Retinal pigment epithelial cell (primary cell): Measurements from ENCODE around the gene HS6ST3.

Experiments
- DNase-seq: peaks from one replicate; pipeline ENCODE4 v3.0.0-alpha.2; 2010; ENCODE audit warnings: low read depth
- H3K4me3 ChIP-seq: 2 replicates; pipeline ENCODE4 v1.5.1; 2011; ENCODE audit warnings: mild to moderate bottlenecking, low read length, control low read depth, moderate library complexity
- CTCF ChIP-seq: conservative IDR thresholded peaks from 2 replicates; pipeline ENCODE4 v1.5.1; 2011; ENCODE audit warnings: low read depth, low read length, control low read depth, inconsistent platforms

The HS6ST3 gene

GRCh38 chr13:96615252-96615651 is 525.3 kb downstream of the HS6ST3 start:
- no peak overlapping the region for H3K4me3 ChIP-seq
- TF ChIP-seq CTCF: no peak
- no peak for DNase-seq

- no peak overlapping the region for H3K4me3 ChIP-seq
- no peak for DNase-seq
Observed at GRCh38 chr13:96617528-96617927, 527.6 kb downstream of the HS6ST3 start.

GRCh38 chr13:96621634-96622183 is 531.8 kb downstream of the HS6ST3 start:
- DNase-seq: no peak
- no peak overlapping the region for H3K4me3 ChIP-seq
- TF ChIP-seq CTCF: no peak

More at GRCh38 chr13:96617528-96617927, 527.6 kb downstream of the HS6ST3 start:
- TF ChIP-seq CTCF: no peak

- no peak for TF ChIP-seq CTCF
- DNase-seq: no peak
- H3K4me3 ChIP-seq: no peak overlapping the region
Observed at GRCh38 chr13:96629331-96629730, 539.4 kb downstream of the HS6ST3 start.

GRCh38 chr13:96632536-96633320 is 542.8 kb downstream of the HS6ST3 start:
- no peak for DNase-seq
- TF ChIP-seq CTCF: no peak
- H3K4me3 ChIP-seq: no peak overlapping the region

GRCh38 chr13:96636001-96636709 is 546.2 kb downstream of the HS6ST3 start:
- no peak for TF ChIP-seq CTCF
- no peak overlapping the region for H3K4me3 ChIP-seq
- no peak for DNase-seq
